Measurements from ENCODE around the gene WTIP. TPM values are rescaled to one million over a fixed set of nuclear protein-coding genes. Genes with fewer than 3 reads are reported as not detected.

WTIP gene
- total RNA-seq, 1 donor from 2014 or later = 0.17 TPM

DNA sequence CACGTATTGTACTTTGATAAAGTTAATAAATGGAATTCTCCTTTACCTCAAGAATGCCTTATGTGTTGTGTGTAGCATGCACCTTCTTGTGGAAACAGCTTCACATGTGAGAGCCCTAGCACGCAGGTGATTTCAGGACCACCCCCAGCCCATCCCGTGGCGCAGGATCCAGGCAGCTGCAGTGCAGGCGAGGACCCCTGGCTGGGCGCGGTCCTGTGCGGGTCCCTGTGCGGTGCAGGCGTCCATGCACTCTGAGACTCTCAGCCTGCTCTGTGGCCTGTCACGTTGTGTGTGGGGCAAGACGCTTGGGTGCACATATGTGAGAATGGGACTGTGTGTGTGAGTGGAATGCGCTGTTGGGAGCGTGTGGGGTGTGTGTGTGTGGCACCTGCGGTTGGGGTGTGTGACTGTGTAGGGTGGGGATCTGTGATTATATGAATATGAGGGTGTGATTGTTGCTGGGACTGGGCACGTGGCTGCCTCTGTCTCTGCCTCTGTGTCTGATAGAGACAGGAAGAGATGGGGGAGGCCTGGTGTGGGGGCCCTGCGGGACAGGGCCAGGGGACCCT, 30.8 kb downstream of the WTIP start:
- no peak for TF ChIP-seq CTCF (IDR thresholded peaks at IDR 0.05; ENCODE audit: partially characterized antibody, unreplicated experiment)
- Mint-ChIP-seq H3K4me3 (ENCODE audit: unreplicated experiment) (no peak overlapping the region), H3K27ac (ENCODE audit: unreplicated experiment) (no peak overlapping the region), H3K27me3 (ENCODE audit: unreplicated experiment) (peaks cover 2% of the 10 kb centered on the region), H3K36me3 (ENCODE audit: unreplicated experiment) (peaks cover 4% of the 10 kb centered on the region), H3K9me3 (ENCODE audit: unreplicated experiment) (no peaks in the 10 kb centered on the region), H3K4me1 (ENCODE audit: low read depth, unreplicated experiment) (no peaks in the 10 kb centered on the region)
- DNase-seq = no peak

- peaks cover 2% of the 10 kb centered on the region for H3K27me3 Mint-ChIP-seq (ENCODE audit: unreplicated experiment)
- DNase-seq = no peak
- no peak overlapping the region for H3K27ac Mint-ChIP-seq (ENCODE audit: unreplicated experiment)
- no peak overlapping the region for H3K4me3 Mint-ChIP-seq (ENCODE audit: unreplicated experiment)
- H3K9me3 Mint-ChIP-seq (ENCODE audit: unreplicated experiment) = peaks cover 3% of the 10 kb centered on the region
- no peak for TF ChIP-seq CTCF (IDR thresholded peaks at IDR 0.05; ENCODE audit: partially characterized antibody, unreplicated experiment)
- peaks cover 4% of the 10 kb centered on the region for H3K36me3 Mint-ChIP-seq (ENCODE audit: unreplicated experiment)
- no peaks in the 10 kb centered on the region for H3K4me1 Mint-ChIP-seq (ENCODE audit: low read depth, unreplicated experiment)
These were observed 32.2 kb downstream of the WTIP start for GRCh38 chr19:34513767-34514166.

- Mint-ChIP-seq H3K4me3 (ENCODE audit: unreplicated experiment) (no peak overlapping the region), H3K36me3 (ENCODE audit: unreplicated experiment) (no peaks in the 10 kb centered on the region), H3K9me3 (ENCODE audit: unreplicated experiment) (peaks cover 7% of the 10 kb centered on the region), H3K4me1 (ENCODE audit: low read depth, unreplicated experiment) (no peaks in the 10 kb centered on the region), H3K27me3 (ENCODE audit: unreplicated experiment) (no peaks in the 10 kb centered on the region), H3K27ac (ENCODE audit: unreplicated experiment) (no peak overlapping the region)
- no peak for DNase-seq
- no peak for TF ChIP-seq CTCF (IDR thresholded peaks at IDR 0.05; ENCODE audit: partially characterized antibody, unreplicated experiment)
These were observed 38.0 kb downstream of the WTIP start for GRCh38 chr19:34519602-34520001.

DNA sequence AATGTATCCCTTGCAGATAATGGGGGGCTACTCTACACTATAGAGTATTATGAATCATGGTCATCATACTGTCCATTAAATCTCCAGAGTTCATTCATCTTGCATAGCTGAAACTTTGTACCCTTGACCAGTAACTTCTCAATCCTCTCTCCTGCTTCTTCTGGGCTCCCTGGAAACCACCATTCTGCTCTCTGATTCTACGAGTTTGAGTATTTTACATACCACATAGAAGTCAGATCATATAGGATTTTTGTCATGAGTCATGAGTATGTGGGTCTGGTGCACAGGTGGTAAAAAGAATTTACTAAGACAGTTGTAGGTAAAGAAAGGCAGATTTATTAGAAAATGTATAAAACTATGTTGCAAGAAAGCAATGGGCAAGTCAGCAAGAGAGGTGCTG, 41.9 kb downstream of the WTIP start:
- no peak for TF ChIP-seq CTCF (IDR thresholded peaks at IDR 0.05; ENCODE audit: partially characterized antibody, unreplicated experiment)
- H3K4me1 Mint-ChIP-seq (ENCODE audit: low read depth, unreplicated experiment) = no peaks in the 10 kb centered on the region
- no peak overlapping the region for H3K27ac Mint-ChIP-seq (ENCODE audit: unreplicated experiment)
- no peaks in the 10 kb centered on the region for H3K27me3 Mint-ChIP-seq (ENCODE audit: unreplicated experiment)
- H3K36me3 Mint-ChIP-seq (ENCODE audit: unreplicated experiment) = no peaks in the 10 kb centered on the region
- DNase-seq = no peak
- no peak overlapping the region for H3K4me3 Mint-ChIP-seq (ENCODE audit: unreplicated experiment)
- H3K9me3 Mint-ChIP-seq (ENCODE audit: unreplicated experiment) = peaks cover 4% of the 10 kb centered on the region

GRCh38 chr19:34525001-34525400, 43.4 kb downstream of the WTIP start:
- no peak for DNase-seq
- no peaks in the 10 kb centered on the region for H3K4me1 Mint-ChIP-seq (ENCODE audit: low read depth, unreplicated experiment)
- no peaks in the 10 kb centered on the region for H3K27me3 Mint-ChIP-seq (ENCODE audit: unreplicated experiment)
- no peak for TF ChIP-seq CTCF (IDR thresholded peaks at IDR 0.05; ENCODE audit: partially characterized antibody, unreplicated experiment)
- no peak overlapping the region for H3K4me3 Mint-ChIP-seq (ENCODE audit: unreplicated experiment)
- no peak overlapping the region for H3K27ac Mint-ChIP-seq (ENCODE audit: unreplicated experiment)
- H3K9me3 Mint-ChIP-seq (ENCODE audit: unreplicated experiment) = peaks cover 4% of the 10 kb centered on the region
- no peaks in the 10 kb centered on the region for H3K36me3 Mint-ChIP-seq (ENCODE audit: unreplicated experiment)

Data from glutamatergic neuron (in vitro differentiated cells).